Measurements from ENCODE around the gene PTPRR. TPM values are rescaled to one million over a fixed set of nuclear protein-coding genes. Genes with fewer than 3 reads are reported as not detected.

Gene PTPRR
- total and polyA plus RNA-seq, 2 of the 13 experiments (the other 11 are each of a cell fraction or from before 2014, with no cell fraction given): not detected

- Histone ChIP-seq H3K9ac (ENCODE audit: insufficient read depth, low read depth, low read length) (no peak overlapping the region), H3K36me3 (replicated peaks in 1 of 2; ENCODE audit: control insufficient read depth in 1 of 2, insufficient read depth in 2 of 2, low read length in 2 of 2) (no peaks in the 10 kb centered on the region), H3K4me1 (ENCODE audit: insufficient read depth, low read length) (no peaks in the 10 kb centered on the region), H3K4me2 (ENCODE audit: low read depth, low read length) (no peak overlapping the region), H3K9me3 (ENCODE audit: low read length) (no peaks in the 10 kb centered on the region), H3K27ac (ENCODE audit: extremely low read length, insufficient read depth, low read length) (no peak overlapping the region), H3K4me3 (replicated peaks in 1 of 3; ENCODE audit: insufficient read depth in 1 of 3, low read depth in 2 of 3, low read length in 3 of 3) (no peak overlapping the region), H3K27me3 (ENCODE audit: control insufficient read depth in 1 of 2, insufficient read depth in 2 of 2, low read length in 2 of 2) (no peaks in the 10 kb centered on the region; a peak in 1 of 5 replicates), H4K20me1 (ENCODE audit: insufficient read depth, low read length) (no peaks in the 10 kb centered on the region), H2AFZ (ENCODE audit: low read length) (no peak overlapping the region), H3K79me2 (ENCODE audit: insufficient read depth, low read length) (no peaks in the 10 kb centered on the region)
- in situ Hi-C loops (cut with HindIII; ENCODE audit: extremely low pct_ligation_motif_present, low pct_unique_long_range_greater_than_20kb): no loop called here
- peak; percentile 25; the same call in 1 of the 2 replicates for TF ChIP-seq ATF7 (IDR thresholded peaks at IDR 0.05)
- TF ChIP-seq ATF7 (CRISPR knock-in tag; IDR thresholded peaks at IDR 0.05): no peak
- no peak for TF ChIP-seq ZKSCAN5 (CRISPR knock-in tag; IDR thresholded peaks at IDR 0.05)
- no peak for TF ChIP-seq PHF20 (CRISPR knock-in tag; IDR thresholded peaks at IDR 0.05)
- TF ChIP-seq ZSCAN30 (CRISPR knock-in tag; IDR thresholded peaks at IDR 0.05): no peak
- TF ChIP-seq THRA (CRISPR knock-in tag; IDR thresholded peaks at IDR 0.05; ENCODE audit: borderline replicate concordance): no peak
- TF ChIP-seq ZNF451 (CRISPR knock-in tag; IDR thresholded peaks at IDR 0.05): no peak
- POLR2A ChIA-PET: no interaction called here
- no TSS peak for BruUV-seq (replicated peaks)
- CTCF ChIA-PET (ENCODE audit: low intra/inter-chr PET ratio, low total read pairs): no interaction called here
- ATAC-seq: no peak
- intact Hi-C loops (cut with micrococcal nuclease; ENCODE audit: unreplicated experiment): no loop called here
- no peak for FAIRE-seq
- WGBS (ENCODE audit: low lambda C conversion rate): 52% methylated on average over 1 of the region's 1 CpG
- DNase-seq (ENCODE audit: low spot score): no peak
These were observed 24.6 kb downstream of the PTPRR start for GRCh38 chr12:70895956-70896355.

- no peaks in the 10 kb centered on the region for H3K79me2 ChIP-seq (ENCODE audit: insufficient read depth, low read length)
- no peak for FAIRE-seq
- H3K27ac ChIP-seq (ENCODE audit: extremely low read length, insufficient read depth, low read length): no peak overlapping the region
- no peak for DNase-seq (ENCODE audit: low spot score)
- H3K4me1 ChIP-seq (ENCODE audit: insufficient read depth, low read length): no peaks in the 10 kb centered on the region
- no peak overlapping the region for H3K4me3 ChIP-seq (replicated peaks in 1 of 3; ENCODE audit: insufficient read depth in 1 of 3, low read depth in 2 of 3, low read length in 3 of 3)
- H3K4me2 ChIP-seq (ENCODE audit: low read depth, low read length): no peak overlapping the region
- H3K9me3 ChIP-seq (ENCODE audit: low read length): no peaks in the 10 kb centered on the region
- in situ Hi-C loops (cut with HindIII; ENCODE audit: extremely low pct_ligation_motif_present, low pct_unique_long_range_greater_than_20kb): no loop called here
- no peaks in the 10 kb centered on the region for H4K20me1 ChIP-seq (ENCODE audit: insufficient read depth, low read length)
- H3K27me3 ChIP-seq (ENCODE audit: control insufficient read depth in 1 of 2, insufficient read depth in 2 of 2, low read length in 2 of 2): no peaks in the 10 kb centered on the region; a peak in 1 of 5 replicates
- no peak for ATAC-seq
- H3K9ac ChIP-seq (ENCODE audit: insufficient read depth, low read depth, low read length): no peak overlapping the region
- intact Hi-C loops (cut with micrococcal nuclease; ENCODE audit: unreplicated experiment): no loop called here
- H3K36me3 ChIP-seq (replicated peaks in 1 of 2; ENCODE audit: control insufficient read depth in 1 of 2, insufficient read depth in 2 of 2, low read length in 2 of 2): no peaks in the 10 kb centered on the region
- no TSS peak for BruUV-seq (replicated peaks)
- ChIA-PET POLR2A (no interaction called here), CTCF (ENCODE audit: low intra/inter-chr PET ratio, low total read pairs) (no interaction called here)
- H2AFZ ChIP-seq (ENCODE audit: low read length): no peak overlapping the region
- TF ChIP-seq MAFF (IDR thresholded peaks at IDR 0.05; ENCODE audit: low read depth, low read length) (peak; percentile 49; the same call in 1 of the 2 replicates), RORA (CRISPR knock-in tag; IDR thresholded peaks at IDR 0.05) (no peak), MAFK (conservative IDR thresholded peaks at IDR 0.05 in 1 of 2, IDR thresholded peaks at IDR 0.05 in 1 of 2; ENCODE audit: low read length in 2 of 2) (peak; percentile 58 to 69)
- 0% methylated on average over 5 of the region's 5 CpGs for WGBS (ENCODE audit: low lambda C conversion rate)
These were observed 27.9 kb downstream of the PTPRR start for GRCh38 chr12:70892593-70892992.

Data from HepG2 (cell line).